CD4-positive, alpha-beta T cell treated with Interferon alpha-2 for 1 hour (primary cell): Measurements from ENCODE around the gene LDLRAD2.
A peak's percentile ranks its signal among the peaks of the same experiment; 100 is the strongest.

ENCODE experiments used
- DNase-seq, 2 donors: peaks; one replicate each; pipeline ENCODE4 v3.0.0-alpha.2; 2020 to 2022

The LDLRAD2 gene

GRCh38 chr1:21843996-21844395, 31.9 kb downstream of the LDLRAD2 start:
- DNase-seq: no peak

GRCh38 chr1:21845646-21846641, 33.9 kb downstream of the LDLRAD2 start:
- DNase-seq: no peak

GRCh38 chr1:21847223-21848205, 35.4 kb downstream of the LDLRAD2 start:
- DNase-seq: no peak

- no peak for DNase-seq
Observed at GRCh38 chr1:21848524-21849174, 36.6 kb downstream of the LDLRAD2 start.

GRCh38 chr1:21849909-21850576, 38.0 kb downstream of the LDLRAD2 start:
- DNase-seq: no peak

- DNase-seq: no peak
Observed at GRCh38 chr1:21851430-21852250, 39.6 kb downstream of the LDLRAD2 start.

- peak in 1 of 2 donors; percentile 8 for DNase-seq
Observed at GRCh38 chr1:21852282-21853130, 40.4 kb downstream of the LDLRAD2 start.

- DNase-seq: no peak
Observed at GRCh38 chr1:21853131-21853427, 41.0 kb downstream of the LDLRAD2 start.

- DNase-seq: no peak
Observed at GRCh38 chr1:21854090-21854750, 42.2 kb downstream of the LDLRAD2 start.

GRCh38 chr1:21854751-21855131, 42.7 kb downstream of the LDLRAD2 start:
- DNase-seq: no peak

- no peak for DNase-seq
Observed at GRCh38 chr1:21855257-21856096, 43.4 kb downstream of the LDLRAD2 start.

GRCh38 chr1:21857142-21857839, 45.2 kb downstream of the LDLRAD2 start:
- no peak for DNase-seq

- no peak for DNase-seq
Observed at GRCh38 chr1:21857840-21858670, 46.0 kb downstream of the LDLRAD2 start.

- DNase-seq: no peak
Observed at GRCh38 chr1:21859669-21860179, 47.7 kb downstream of the LDLRAD2 start.

- DNase-seq: no peak
Observed at GRCh38 chr1:21860971-21861370, 48.9 kb downstream of the LDLRAD2 start.

- no peak for DNase-seq
Observed at GRCh38 chr1:21861602-21862429, 49.8 kb downstream of the LDLRAD2 start.
